Astrocyte (in vitro differentiated cells and primary cell): ENCODE results near the gene EFTUD2. TPM values are rescaled to one million over a fixed set of nuclear protein-coding genes. Genes with fewer than 3 reads are reported as not detected.

Source experiments
- DNase-seq: peaks from one replicate; pipeline ENCODE4 v3.0.0-alpha.2; 2010; ENCODE audit warnings: low read depth
- FAIRE-seq: peaks from 2 replicates; lab custom pipeline; 2011; peaks lifted over from hg19 to GRCh38; lab: Jason Lieb, UNC
- H2AFZ ChIP-seq: 2 replicates; pipeline ENCODE4 v1.6.0; 2012; ENCODE audit warnings: low read depth, low read length, inconsistent platforms
- H3K27ac ChIP-seq: 2 replicates; pipeline ENCODE4 v1.5.1; 2011; ENCODE audit warnings: low read depth, low read length, inconsistent platforms
- H3K27me3 ChIP-seq: 2 replicates; pipeline ENCODE4 v1.6.0; 2011; ENCODE audit warnings: low read length, inconsistent platforms; ENCODE audit not compliant: insufficient read depth
- H3K36me3 ChIP-seq: 2 replicates; pipeline ENCODE4 v1.5.1; 2011; ENCODE audit warnings: low read length, inconsistent platforms; ENCODE audit not compliant: insufficient read depth
- H3K4me1 ChIP-seq: 2 replicates; pipeline ENCODE4 v1.5.1; 2011; ENCODE audit warnings: low read length, inconsistent platforms; ENCODE audit not compliant: insufficient read depth
- H3K4me2 ChIP-seq: 2 replicates; pipeline ENCODE4 v1.6.0; 2012; ENCODE audit warnings: low read length, inconsistent platforms
- H3K4me3 ChIP-seq: 2 replicates; pipeline ENCODE4 v1.5.1; 2011; ENCODE audit warnings: low read depth, mild to moderate bottlenecking, low read length, inconsistent platforms; ENCODE audit not compliant: insufficient read depth
- H3K79me2 ChIP-seq: 2 replicates; pipeline ENCODE4 v1.6.0; 2012; ENCODE audit warnings: mild to moderate bottlenecking, low read length, inconsistent platforms; ENCODE audit not compliant: insufficient read depth
- H3K9ac ChIP-seq: 2 replicates; pipeline ENCODE4 v1.6.0; 2012; ENCODE audit warnings: mild to moderate bottlenecking, low read length, inconsistent platforms
- H3K9me3 ChIP-seq: 2 replicates; pipeline ENCODE4 v1.5.1; 2012; ENCODE audit warnings: low read depth, mild to moderate bottlenecking, low read length, inconsistent platforms; ENCODE audit not compliant: insufficient read depth
- H4K20me1 ChIP-seq: 2 replicates; pipeline ENCODE4 v1.6.0; 2012; ENCODE audit warnings: low read length, inconsistent platforms; ENCODE audit not compliant: insufficient read depth
- H3K27ac Mint-ChIP-seq: one replicate; pipeline ENCODE4 v1.8.0; 2021; ENCODE audit warnings: mild to moderate bottlenecking, mixed read lengths; ENCODE audit not compliant: unreplicated experiment
- H3K27me3 Mint-ChIP-seq: one replicate; pipeline ENCODE4 v1.8.0; 2021; ENCODE audit warnings: low read depth, mixed read lengths; ENCODE audit not compliant: unreplicated experiment
- H3K36me3 Mint-ChIP-seq: one replicate; pipeline ENCODE4 v1.8.0; 2021; ENCODE audit warnings: low read depth, mixed read lengths; ENCODE audit not compliant: unreplicated experiment
- H3K4me1 Mint-ChIP-seq: one replicate; pipeline ENCODE4 v1.8.0; 2021; ENCODE audit warnings: low read depth, mixed read lengths; ENCODE audit not compliant: unreplicated experiment
- H3K4me3 Mint-ChIP-seq: one replicate; pipeline ENCODE4 v1.8.0; 2021; ENCODE audit warnings: mild to moderate bottlenecking, moderate library complexity, mixed read lengths; ENCODE audit not compliant: unreplicated experiment
- H3K9me3 Mint-ChIP-seq: one replicate; pipeline ENCODE4 v1.8.0; 2021; ENCODE audit warnings: mild to moderate bottlenecking, mixed read lengths; ENCODE audit not compliant: unreplicated experiment
- CTCF ChIP-seq: IDR thresholded peaks from 2 replicates; pipeline ENCODE4 v1.5.1; 2011; ENCODE audit warnings: low read depth, mild to moderate bottlenecking, inconsistent platforms, low read length, moderate library complexity; ENCODE audit not compliant: insufficient read depth
- EZH2 ChIP-seq: IDR thresholded peaks from 2 replicates; pipeline ENCODE4 v1.6.1; 2012; ENCODE audit warnings: mild to moderate bottlenecking, low read length, inconsistent platforms; ENCODE audit not compliant: insufficient read depth
- total RNA-seq: library from RNA; stranded (reverse); gene quantifications from 2 replicates; pipeline ENCODE4 v1.2.1, GENCODE V29; 2021

EFTUD2 gene
- total RNA-seq, 1 donor from 2014 or later = 129 TPM

- Mint-ChIP-seq H3K4me1 (peaks cover 48% of the 10 kb centered on the region), H3K27me3 (no peaks in the 10 kb centered on the region), H3K4me3 (no peak overlapping the region), H3K27ac (no peak overlapping the region), H3K9me3 (peaks cover 4% of the 10 kb centered on the region), H3K36me3 (peaks cover 9% of the 10 kb centered on the region)
- peaks cover 12% of the 10 kb centered on the region for H3K79me2 ChIP-seq
- TF ChIP-seq EZH2 = no peak
- TF ChIP-seq CTCF = no peak
- FAIRE-seq (no peak), DNase-seq (no peak)
- peaks cover 49% of the 10 kb centered on the region for H3K4me1 ChIP-seq
- H2AFZ ChIP-seq = no peak overlapping the region
- no peaks in the 10 kb centered on the region for H3K9me3 ChIP-seq
- no peaks in the 10 kb centered on the region for H4K20me1 ChIP-seq
- H3K9ac ChIP-seq = no peak overlapping the region
- H3K27me3 ChIP-seq = no peaks in the 10 kb centered on the region
- no peak overlapping the region for H3K27ac ChIP-seq
- no peaks in the 10 kb centered on the region for H3K36me3 ChIP-seq
- no peak overlapping the region for H3K4me3 ChIP-seq
- no peak overlapping the region for H3K4me2 ChIP-seq
Observed at GRCh38 chr17:44903012-44903685, 3.9 kb upstream of the EFTUD2 start.

- peaks cover 21% of the 10 kb centered on the region for H3K79me2 ChIP-seq
- H3K4me1 ChIP-seq = peaks cover 49% of the 10 kb centered on the region
- no peak overlapping the region for H3K9ac ChIP-seq
- H3K27ac Mint-ChIP-seq = peak overlapping the region; percentile 34
- H3K4me2 ChIP-seq = peak overlapping the region; percentile 87
- H3K9me3 Mint-ChIP-seq = peaks cover 4% of the 10 kb centered on the region
- H3K4me3 ChIP-seq = no peak overlapping the region
- TF ChIP-seq EZH2 (no peak), CTCF (no peak)
- H3K4me3 Mint-ChIP-seq = peak overlapping the region; percentile 43
- H3K27me3 ChIP-seq = no peaks in the 10 kb centered on the region
- H3K27me3 Mint-ChIP-seq = no peaks in the 10 kb centered on the region
- H3K4me1 Mint-ChIP-seq = peaks cover 45% of the 10 kb centered on the region
- no peaks in the 10 kb centered on the region for H3K9me3 ChIP-seq
- no peak overlapping the region for H3K27ac ChIP-seq
- H2AFZ ChIP-seq = no peak overlapping the region
- FAIRE-seq (no peak), DNase-seq (no peak)
- no peaks in the 10 kb centered on the region for H3K36me3 ChIP-seq
- H4K20me1 ChIP-seq = no peaks in the 10 kb centered on the region
- peaks cover 9% of the 10 kb centered on the region for H3K36me3 Mint-ChIP-seq
Observed at GRCh38 chr17:44902135-44902760, 3.0 kb upstream of the EFTUD2 start.
